IMR-90 (cell line): ENCODE data around the gene IFFO2. TPM values are rescaled to one million over a fixed set of nuclear protein-coding genes. Genes with fewer than 3 reads are reported as not detected.

Source experiments
- ATAC-seq: fragments of 200-7000 bp; cut with Tn5 transposase; 2 replicates; pipeline ENCODE4 v1.9.1; 2020; ENCODE audit warnings: low read depth, mild to moderate bottlenecking, moderate library complexity
- BruUV-seq: library from RNA; stranded (reverse); fragments of 400-500 nt; replicated peaks from 2 replicates; lab custom pipeline; 2021; lab: Mats Ljungman, UMichigan
- CTCF ChIA-PET: fragments of 300-600 bp; formaldehyde crosslinking; extraction: SDS; loops from one replicate; lab custom pipeline; 2021; ENCODE audit warnings: antibody characterized with exemption; lab: Yijun Ruan, JAX
- POLR2A ChIA-PET: fragments of 300-600 bp; sonication (Branson Sonifier 250); formaldehyde crosslinking; loops from one replicate; lab custom pipeline; 2022; ENCODE audit warnings: antibody characterized with exemption; ENCODE audit not compliant: unreplicated experiment; lab: Charles Lee
- DNase-seq: peaks from one replicate; pipeline ENCODE4 v3.0.0; 2013
- H2AFZ ChIP-seq: replicated peaks from 2 replicates; pipeline ENCODE3; 2013; ENCODE audit warnings: low read length, mild to moderate bottlenecking; ENCODE audit not compliant: poor library complexity
- H2AK5ac ChIP-seq: 2 replicates; pipeline ENCODE4 v1.6.1; 2013; ENCODE audit warnings: low read depth, low read length, inconsistent platforms
- H2AK9ac ChIP-seq: replicated peaks from 2 replicates; pipeline ENCODE3; 2013; ENCODE audit warnings: mild to moderate bottlenecking, low read depth, low read length, moderate library complexity; ENCODE audit not compliant: poor library complexity
- H2BK120ac ChIP-seq: 2 replicates; pipeline ENCODE4 v1.6.1; 2013; ENCODE audit warnings: low read depth, low read length, inconsistent platforms
- H2BK15ac ChIP-seq: 3 replicates; pipeline ENCODE4 v1.6.1; 2013; ENCODE audit warnings: low read depth, low read length, inconsistent platforms
- H2BK20ac ChIP-seq: 2 replicates; pipeline ENCODE4 v1.6.1; 2013; ENCODE audit warnings: low read depth, mild to moderate bottlenecking, inconsistent platforms, low read length, moderate library complexity
- H2BK5ac ChIP-seq: 2 replicates; pipeline ENCODE4 v1.6.1; 2013; ENCODE audit warnings: mild to moderate bottlenecking, low read depth, low read length, inconsistent platforms; ENCODE audit not compliant: poor library complexity, severe bottlenecking
- H3K14ac ChIP-seq: replicated peaks from 2 replicates; pipeline ENCODE4 v1.6.1; 2013; ENCODE audit warnings: low read depth, low read length, inconsistent platforms
- H3K18ac ChIP-seq: 2 replicates; pipeline ENCODE4 v1.6.1; 2013; ENCODE audit warnings: low read depth, low read length, control low read depth
- H3K23ac ChIP-seq: 2 replicates; pipeline ENCODE4 v1.6.1; 2013; ENCODE audit warnings: low read depth, low read length, inconsistent platforms
- H3K27ac ChIP-seq: 2 replicates; pipeline ENCODE4 v1.5.1; 2013; ENCODE audit warnings: mild to moderate bottlenecking, control low read depth, low read length; ENCODE audit not compliant: insufficient read depth
- H3K27me3 ChIP-seq: 2 replicates; pipeline ENCODE4 v1.6.1; 2013; ENCODE audit warnings: low read length; ENCODE audit not compliant: control insufficient read depth, insufficient read depth
- H3K36me3 ChIP-seq: 2 replicates; pipeline ENCODE4 v1.6.1; 2013; ENCODE audit warnings: low read length, mixed read lengths; ENCODE audit not compliant: control insufficient read depth, insufficient read depth
- H3K4ac ChIP-seq: 2 replicates; pipeline ENCODE4 v1.6.1; 2013; ENCODE audit warnings: low read depth, low read length, inconsistent platforms
- H3K4me1 ChIP-seq: 2 replicates; pipeline ENCODE4 v1.6.1; 2013; ENCODE audit warnings: low read length, mixed read lengths; ENCODE audit not compliant: control insufficient read depth, insufficient read depth
- H3K4me2 ChIP-seq: 2 replicates; pipeline ENCODE4 v1.6.1; 2013; ENCODE audit warnings: low read depth, mild to moderate bottlenecking, control low read depth, low read length, moderate library complexity
- H3K4me3 ChIP-seq: 2 replicates; pipeline ENCODE4 v1.5.1; 2013; ENCODE audit warnings: low read depth, mild to moderate bottlenecking, control low read depth, low read length, moderate library complexity; ENCODE audit not compliant: insufficient read depth
- H3K56ac ChIP-seq: 2 replicates; pipeline ENCODE4 v1.6.1; 2013; ENCODE audit warnings: low read length, inconsistent platforms; ENCODE audit not compliant: insufficient read depth; ENCODE audit errors: extremely low read depth
- H3K79me1 ChIP-seq, 2 experiments: 2 replicates each; pipeline ENCODE4 v1.6.1; 2013; ENCODE audit warnings: low read length in 2 of 2, inconsistent platforms in 1 of 2, low read depth in 1 of 2
- H3K9ac ChIP-seq: 2 replicates; pipeline ENCODE4 v1.6.1; 2013; ENCODE audit warnings: low read depth, low read length, control low read depth
- H3K9me1 ChIP-seq: 2 replicates; pipeline ENCODE4 v1.6.1; 2013; ENCODE audit warnings: low read length, inconsistent platforms; ENCODE audit not compliant: insufficient read depth
- H3K9me3 ChIP-seq: 2 replicates; pipeline ENCODE4 v1.6.1; 2013; ENCODE audit warnings: low read length; ENCODE audit not compliant: control insufficient read depth, insufficient read depth
- H4K20me1 ChIP-seq: 2 replicates; pipeline ENCODE4 v1.6.1; 2013; ENCODE audit warnings: low read length, inconsistent platforms; ENCODE audit not compliant: insufficient read depth
- H4K5ac ChIP-seq: 2 replicates; pipeline ENCODE4 v1.6.1; 2013; ENCODE audit warnings: mild to moderate bottlenecking, low read depth, low read length, control low read depth
- H4K8ac ChIP-seq, 2 experiments: 2 replicates each; pipeline ENCODE4 v1.6.1; 2013; ENCODE audit warnings: low read depth in 2 of 2, low read length in 2 of 2, control low read depth in 1 of 2, inconsistent platforms in 1 of 2
- H4K91ac ChIP-seq: 2 replicates; pipeline ENCODE4 v1.6.1; 2013; ENCODE audit warnings: low read depth, low read length, inconsistent platforms; ENCODE audit not compliant: insufficient read depth
- BHLHE40 ChIP-seq: fragments of 150-350 bp; IDR thresholded peaks from 2 replicates; pipeline ENCODE4 v1.6.1; 2016; ENCODE audit warnings: mild to moderate bottlenecking, low read depth, low read length
- ELK1 ChIP-seq: fragments of 150-350 bp; IDR thresholded peaks from 2 replicates; pipeline ENCODE4 v1.6.1; 2016; ENCODE audit warnings: low read depth, mild to moderate bottlenecking, low read length, moderate library complexity, borderline replicate concordance
- MXI1 ChIP-seq: IDR thresholded peaks from 2 replicates; pipeline ENCODE4 v1.6.1; 2012; ENCODE audit warnings: low read depth, mild to moderate bottlenecking, low read length, moderate library complexity, borderline replicate concordance
- RCOR1 ChIP-seq: IDR thresholded peaks from 2 replicates; pipeline ENCODE4 v1.6.1; 2012; ENCODE audit warnings: mild to moderate bottlenecking, low read length, improper control_type of control experiment; ENCODE audit not compliant: insufficient replicate concordance
- WGBS, 2 experiments: methylation state at CpG; one replicate each; pipeline versions ENCODE4 v1.1.5 to v1.1.7; 2013; ENCODE audit warnings: missing lambda C conversion rate in 2 of 2; ENCODE audit not compliant: insufficient read length in 1 of 2; ENCODE audit errors: extremely low coverage in 2 of 2; 5-methylcytosine and 5-hydroxymethylcytosine counted together
- dilution Hi-C: fragments of 300-500 bp; cut with HindIII; formaldehyde crosslinking; loops from one replicate; pipeline ENCODE4 v1.14.3; 2018; ENCODE audit warnings: low sequenced_read_pairs; ENCODE audit not compliant: unreplicated experiment
- in situ Hi-C: fragments of 300-500 bp; cut with MboI; formaldehyde crosslinking; loops from 3 replicates; pipeline ENCODE4 v1.14.3; 2019; ENCODE audit warnings: low sequenced_read_pairs, inconsistent platforms, mixed read lengths
- intact Hi-C: fragments of 100-400 bp; cut with micrococcal nuclease; formaldehyde crosslinking; loops from 2 replicates; pipeline ENCODE4 v1.10.0; 2022
- polyA plus RNA-seq, 3 experiments: library from polyadenylated mRNA; depleted of rRNA; stranded (reverse); fragments of >200 nt; gene quantifications; 2 replicates each; pipeline ENCODE4 v1.2.3, GENCODE V29; 2012; ENCODE audit warnings: low replicate concordance in 1 of 3
- total RNA-seq: library from RNA; depleted of rRNA; stranded (reverse); fragments of >200 nt; gene quantifications from 2 replicates; pipeline ENCODE4 v1.2.3, GENCODE V29; 2012

IFFO2 gene
- total and polyA plus RNA-seq, 2 of the 4 experiments (the other 2 are of a cell fraction) = 14.5 to 18.2 TPM

DNA sequence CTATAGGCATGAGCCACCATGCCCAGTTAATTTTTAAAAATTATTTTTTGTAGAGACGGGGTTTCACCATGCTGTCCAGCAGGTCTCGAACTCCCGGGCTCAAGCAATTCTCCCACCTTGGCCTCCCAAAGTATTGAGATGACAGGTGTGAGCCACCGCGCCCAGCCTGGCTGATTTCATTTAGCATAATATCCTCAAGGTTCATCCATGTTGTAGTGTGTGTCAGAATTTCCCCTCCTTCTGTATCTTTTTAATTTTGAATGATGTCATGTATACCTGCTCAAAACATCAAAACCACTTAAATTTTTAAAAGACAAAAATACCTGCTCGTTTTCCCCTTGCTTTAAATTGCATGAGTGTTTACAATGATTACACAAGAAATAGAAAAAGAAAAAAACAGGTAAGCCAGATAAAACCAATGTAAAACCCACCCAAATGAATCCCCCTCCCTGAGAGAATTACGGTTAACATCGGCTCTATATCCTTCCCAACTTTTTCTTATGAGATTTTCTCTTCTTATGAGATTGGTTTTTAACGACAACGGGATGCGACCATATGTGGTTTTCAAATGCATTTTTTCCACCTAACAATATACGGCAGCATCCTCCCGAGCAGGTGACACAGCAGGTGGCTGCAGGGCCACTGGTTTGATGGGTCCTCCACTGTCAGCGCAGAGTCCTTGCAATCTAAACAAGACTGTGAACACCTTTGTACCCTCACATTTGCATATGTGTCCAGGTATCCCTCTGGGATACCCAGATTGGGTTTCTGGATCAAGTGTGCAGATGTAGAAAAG is 22.1 kb downstream of the IFFO2 start (continued):
- no peak for TF ChIP-seq ELK1

DNA sequence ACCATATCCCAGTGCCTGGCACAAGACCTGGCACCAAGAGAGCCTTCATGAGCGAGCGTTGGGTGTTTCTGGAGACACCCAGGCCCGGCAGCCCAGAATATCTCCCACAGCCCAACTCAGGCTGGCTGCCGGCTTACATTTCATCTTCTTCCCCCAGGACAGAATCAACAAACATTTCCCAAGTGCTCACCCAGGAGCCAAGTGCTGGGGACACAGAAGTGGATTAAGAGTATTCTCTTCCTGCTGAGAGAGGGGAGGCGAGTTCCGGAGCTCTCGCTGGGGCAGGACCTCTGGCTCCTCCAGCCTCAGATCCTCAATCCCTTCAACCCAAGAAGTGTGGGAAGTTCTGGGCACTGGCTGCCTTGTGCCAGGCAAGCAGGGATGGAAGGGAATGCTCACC is 23.6 kb downstream of the IFFO2 start:
- Histone ChIP-seq H3K4ac (peak overlapping the region; percentile 28; the same call in 1 of the 2 replicates), H3K9me1 (peaks cover 35% of the 10 kb centered on the region), H3K18ac (0 out of 2 replicates have a peak overlapping the region, but pooled peaks have one; percentile 21), H3K4me3 (no peak overlapping the region), H4K91ac (peak overlapping the region; percentile 12; the same call in 1 of the 2 replicates), H3K27me3 (no peaks in the 10 kb centered on the region), H2BK120ac (0 out of 2 replicates have a peak overlapping the region, but pooled peaks have one; percentile 1), H3K4me2 (peak overlapping the region; percentile 24; the same call in 1 of the 2 replicates), H3K23ac (no peak overlapping the region), H2BK15ac (no peak overlapping the region), H3K27ac (no peak overlapping the region), H2AK5ac (0 out of 2 replicates have a peak overlapping the region, but pooled peaks have one; percentile 48), H3K9me3 (no peaks in the 10 kb centered on the region), H2AK9ac (no peak overlapping the region), H2AFZ (no peak overlapping the region), H4K5ac (0 out of 2 replicates have a peak overlapping the region, but pooled peaks have one; percentile 18), H3K36me3 (no peaks in the 10 kb centered on the region), H3K14ac (0 out of 2 replicates have a peak overlapping the region, but pooled peaks have one; percentile 30), H3K56ac (no peak overlapping the region), H2BK5ac (no peak overlapping the region), H3K79me1 (peaks cover 25 to 84% of the 10 kb centered on the region in 2 experiments; a peak in 3 of 4 replicates), H2BK20ac (no peak overlapping the region), H4K20me1 (peaks cover 38% of the 10 kb centered on the region; the same call in 1 of the 2 replicates), H3K9ac (no peak overlapping the region), H3K4me1 (peaks cover 29% of the 10 kb centered on the region), H4K8ac (no peak overlapping the region; a peak in 1 of 4 replicates)
- ChIA-PET CTCF (no interaction called here), POLR2A (no interaction called here)
- no peak for TF ChIP-seq RCOR1
- TF ChIP-seq BHLHE40 = no peak
- no peak for TF ChIP-seq MXI1
- WGBS, 2 experiments = no CpG with 5 or more reads among the region's 7 CpGs
- DNase-seq = no peak
- BruUV-seq = no TSS peak
- ATAC-seq = peak; percentile 15; the same call in 1 of the 2 replicates
- intact Hi-C loops (no loop called here), in situ Hi-C loops (no loop called here), dilution Hi-C loops (no loop called here)
